Glutamatergic neuron (in vitro differentiated cells): ENCODE results near the gene SERTAD2. TPM values are rescaled to one million over a fixed set of nuclear protein-coding genes. Genes with fewer than 3 reads are reported as not detected.

Experiments
- DNase-seq: peaks from one replicate; pipeline ENCODE4 v3.0.0; 2022
- H3K27ac Mint-ChIP-seq: one replicate; pipeline ENCODE4 v1.8.0; 2020; ENCODE audit warnings: mild to moderate bottlenecking, mixed read lengths, inconsistent platforms; ENCODE audit not compliant: unreplicated experiment
- H3K27me3 Mint-ChIP-seq: one replicate; pipeline ENCODE4 v1.8.0; 2020; ENCODE audit warnings: mild to moderate bottlenecking, moderate library complexity, mixed read lengths, inconsistent platforms; ENCODE audit not compliant: unreplicated experiment
- H3K36me3 Mint-ChIP-seq: one replicate; pipeline ENCODE4 v1.8.0; 2020; ENCODE audit warnings: mild to moderate bottlenecking, mixed read lengths, inconsistent platforms; ENCODE audit not compliant: unreplicated experiment
- H3K4me1 Mint-ChIP-seq: one replicate; pipeline ENCODE4 v1.8.0; 2020; ENCODE audit warnings: mild to moderate bottlenecking, low read depth, mixed read lengths, inconsistent platforms; ENCODE audit not compliant: unreplicated experiment
- H3K4me3 Mint-ChIP-seq: one replicate; pipeline ENCODE4 v1.8.0; 2020; ENCODE audit warnings: mild to moderate bottlenecking, mixed read lengths, inconsistent platforms; ENCODE audit not compliant: unreplicated experiment
- H3K9me3 Mint-ChIP-seq: one replicate; pipeline ENCODE4 v1.8.0; 2020; ENCODE audit warnings: mild to moderate bottlenecking, moderate library complexity, mixed read lengths, inconsistent platforms; ENCODE audit not compliant: unreplicated experiment
- CTCF ChIP-seq: fragments of 200-600 bp; sonication (generic); IDR thresholded peaks from one replicate; pipeline ENCODE4 v1.5.0; 2021; ENCODE audit not compliant: partially characterized antibody, unreplicated experiment
- total RNA-seq: library from RNA; stranded (reverse); fragmentation: NEBNext Ultra II Directional; extraction: Animal tissue kit (Norgen Biotek cat#: 25700); gene quantifications from one replicate; pipeline ENCODE4 v1.2.1, GENCODE V29; 2021; ENCODE audit not compliant: unreplicated experiment

The SERTAD2 gene
- total RNA-seq, 1 donor from 2014 or later, result 15.7 TPM

DNA sequence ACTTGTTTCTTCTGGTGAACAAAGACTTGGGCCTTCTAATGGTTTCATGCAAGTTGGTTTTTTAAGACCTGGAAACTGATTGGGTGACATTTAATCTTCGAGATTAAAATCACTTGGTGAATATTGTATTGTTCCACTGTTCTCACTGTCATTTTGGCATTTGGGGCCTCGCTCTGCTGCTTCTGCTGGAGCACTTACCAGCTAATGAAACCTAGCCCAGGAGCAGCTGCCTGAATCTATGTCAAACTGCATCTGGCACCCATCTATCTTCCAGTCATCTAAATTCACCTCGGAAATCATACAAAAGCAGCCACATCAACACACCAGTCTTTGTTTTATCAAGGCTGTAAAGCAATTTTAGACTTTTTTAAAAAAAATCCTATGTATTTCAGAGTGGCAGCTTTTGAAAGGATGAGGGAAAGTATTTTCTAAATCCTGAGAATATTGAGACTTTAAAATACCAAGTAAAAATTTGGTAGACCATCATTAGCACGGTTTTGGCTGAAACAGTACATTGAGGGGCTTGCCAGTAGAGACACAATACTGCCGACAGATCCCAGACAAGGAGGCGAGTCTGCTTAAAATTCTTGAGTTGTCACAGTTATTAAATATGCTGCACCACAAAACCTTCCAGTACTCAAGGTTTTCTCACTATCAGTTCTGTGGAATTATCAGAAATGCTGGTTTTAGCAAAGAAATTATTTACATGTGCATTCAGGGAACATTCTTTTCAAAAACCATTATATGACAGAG is 26.1 kb upstream of the SERTAD2 start:
- no peak for DNase-seq
- no peak for TF ChIP-seq CTCF
- Mint-ChIP-seq H3K4me1 (peaks cover 11% of the 10 kb centered on the region), H3K9me3 (no peaks in the 10 kb centered on the region), H3K27me3 (no peaks in the 10 kb centered on the region), H3K4me3 (no peak overlapping the region), H3K27ac (peak overlapping the region; percentile 69), H3K36me3 (no peaks in the 10 kb centered on the region)

DNA sequence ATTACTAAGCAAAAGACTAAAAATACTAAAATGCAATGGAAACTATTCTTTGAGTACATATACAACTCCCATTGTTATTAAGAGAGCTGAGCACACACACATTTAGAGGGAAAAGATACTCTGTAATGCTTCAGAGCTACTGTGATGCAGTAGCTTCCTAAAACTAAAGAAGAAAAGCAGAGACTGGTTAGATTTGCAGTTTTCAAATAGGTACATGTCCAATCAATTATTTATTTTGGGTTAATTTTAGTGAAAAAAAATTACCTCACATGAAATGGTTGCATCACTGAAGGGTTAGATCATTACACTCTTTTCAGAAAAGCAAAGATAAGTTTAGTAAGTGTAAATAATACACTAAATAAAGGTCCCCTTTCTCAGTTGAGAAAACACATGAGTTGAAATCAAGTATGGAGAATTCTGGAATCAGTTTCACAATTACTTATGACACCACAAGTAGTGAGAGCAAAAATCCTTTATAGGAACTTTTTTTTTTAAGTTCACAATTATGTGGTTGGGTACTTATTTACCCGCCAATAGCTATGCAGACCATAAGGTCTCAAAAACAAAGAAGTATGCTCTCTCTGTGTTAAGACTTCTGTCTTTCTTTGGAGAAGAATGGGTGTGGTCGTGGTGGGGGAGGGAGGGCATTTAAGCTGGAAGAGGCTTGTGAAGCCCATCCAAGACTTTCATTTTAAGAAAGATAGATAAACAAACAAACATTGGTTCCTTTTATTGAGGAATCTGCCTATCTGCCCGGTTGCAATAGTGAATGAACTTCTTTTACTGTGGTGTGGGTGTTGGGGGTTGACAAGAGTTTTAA is 25.3 kb upstream of the SERTAD2 start:
- TF ChIP-seq CTCF, result no peak
- DNase-seq, result no peak
- Mint-ChIP-seq H3K4me3 (no peak overlapping the region), H3K9me3 (no peaks in the 10 kb centered on the region), H3K27ac (peak overlapping the region; percentile 69), H3K36me3 (no peaks in the 10 kb centered on the region), H3K27me3 (no peaks in the 10 kb centered on the region), H3K4me1 (peaks cover 11% of the 10 kb centered on the region)

- Mint-ChIP-seq H3K4me3 (no peak overlapping the region), H3K27me3 (no peaks in the 10 kb centered on the region), H3K4me1 (peaks cover 11% of the 10 kb centered on the region), H3K36me3 (no peaks in the 10 kb centered on the region), H3K27ac (no peak overlapping the region), H3K9me3 (no peaks in the 10 kb centered on the region)
- DNase-seq, result no peak
- TF ChIP-seq CTCF, result no peak
Measured at GRCh38 chr2:64677530-64677929, 23.8 kb upstream of the SERTAD2 start.

GRCh38 chr2:64675860-64676259 is 22.1 kb upstream of the SERTAD2 start:
- Mint-ChIP-seq H3K4me3 (no peak overlapping the region), H3K36me3 (no peaks in the 10 kb centered on the region), H3K27ac (no peak overlapping the region), H3K27me3 (no peaks in the 10 kb centered on the region), H3K9me3 (no peaks in the 10 kb centered on the region), H3K4me1 (peaks cover 11% of the 10 kb centered on the region)
- DNase-seq, result no peak
- TF ChIP-seq CTCF, result no peak

GRCh38 chr2:64672708-64673107 is 19.0 kb upstream of the SERTAD2 start:
- Mint-ChIP-seq H3K27ac (no peak overlapping the region), H3K4me3 (no peak overlapping the region), H3K9me3 (no peaks in the 10 kb centered on the region), H3K4me1 (no peaks in the 10 kb centered on the region), H3K27me3 (no peaks in the 10 kb centered on the region), H3K36me3 (no peaks in the 10 kb centered on the region)
- DNase-seq, result no peak
- TF ChIP-seq CTCF, result no peak
